HG03342 (cell line): ENCODE measurements around the gene TRANK1.

Source experiments
- ATAC-seq: cut with Tn5 transposase; IDR thresholded peaks from one replicate; pipeline ENCODE4 v1.9.1; 2021; ENCODE audit warnings: mild to moderate bottlenecking, moderate library complexity; ENCODE audit not compliant: unreplicated experiment

The TRANK1 gene

DNA sequence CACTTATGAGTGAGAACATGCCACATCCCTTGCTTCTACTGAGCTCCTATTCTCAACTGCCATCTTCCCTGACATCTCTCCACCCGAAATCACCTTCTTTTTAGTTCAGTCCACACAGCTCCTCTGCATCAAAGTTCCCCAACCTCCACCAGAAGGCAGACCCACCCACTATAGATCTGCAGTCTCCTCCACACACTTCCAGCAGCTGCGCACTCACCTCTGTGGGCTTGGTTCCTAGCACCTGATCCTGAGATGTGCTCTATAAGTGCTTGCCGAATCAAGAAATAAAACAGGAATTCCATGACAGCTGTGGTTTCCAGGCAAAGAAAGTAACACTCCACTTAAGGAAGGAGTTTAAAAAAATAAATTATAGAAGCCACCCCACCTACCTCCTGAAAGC, 85.4 kb downstream of the TRANK1 start:
- no peak for ATAC-seq

DNA sequence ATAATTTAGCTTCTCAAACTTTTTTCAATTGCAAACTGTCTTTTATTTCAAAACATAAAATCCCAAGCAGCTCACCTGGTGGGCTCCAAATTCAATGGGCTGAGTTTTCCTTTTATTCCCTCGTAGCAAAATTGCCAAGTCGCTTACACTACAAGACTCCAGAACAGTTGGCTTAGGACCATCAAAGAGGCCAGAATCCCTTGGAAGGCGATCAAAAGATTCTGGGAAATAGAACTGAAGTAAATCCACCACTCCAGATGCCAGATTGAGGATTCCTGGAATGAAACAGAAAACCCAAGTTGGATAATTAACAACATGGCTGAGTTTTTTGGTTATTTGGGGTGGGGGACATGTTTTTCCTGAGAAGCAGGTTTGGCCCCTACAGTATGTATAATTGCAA, 92.8 kb downstream of the TRANK1 start:
- ATAC-seq: no peak

DNA sequence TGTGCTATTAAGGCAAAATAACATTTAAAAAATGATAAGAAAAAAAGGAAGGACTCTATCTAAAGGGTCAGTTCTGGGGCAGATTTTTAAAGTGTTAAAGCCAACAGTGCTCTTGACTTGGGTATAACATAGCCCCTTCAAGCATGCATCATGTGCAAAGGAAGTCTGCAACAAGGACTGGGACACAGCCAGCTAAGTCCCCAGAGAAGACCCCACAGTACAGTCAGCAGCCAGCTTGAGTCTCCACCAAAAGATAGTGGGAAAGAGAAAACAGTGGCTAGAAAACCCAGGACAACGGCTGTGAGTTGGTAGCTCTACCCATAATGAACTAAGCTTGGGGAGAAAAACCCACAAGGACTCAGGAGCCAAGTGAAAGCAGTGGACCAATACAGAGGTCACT, 94.1 kb downstream of the TRANK1 start:
- no peak for ATAC-seq

- ATAC-seq: no peak
Observed at GRCh38 chr3:36846406-36846805, 98.4 kb downstream of the TRANK1 start.

- ATAC-seq: peak; percentile 69
Observed at GRCh38 chr3:36843065-36844051, 101.5 kb downstream of the TRANK1 start.

DNA sequence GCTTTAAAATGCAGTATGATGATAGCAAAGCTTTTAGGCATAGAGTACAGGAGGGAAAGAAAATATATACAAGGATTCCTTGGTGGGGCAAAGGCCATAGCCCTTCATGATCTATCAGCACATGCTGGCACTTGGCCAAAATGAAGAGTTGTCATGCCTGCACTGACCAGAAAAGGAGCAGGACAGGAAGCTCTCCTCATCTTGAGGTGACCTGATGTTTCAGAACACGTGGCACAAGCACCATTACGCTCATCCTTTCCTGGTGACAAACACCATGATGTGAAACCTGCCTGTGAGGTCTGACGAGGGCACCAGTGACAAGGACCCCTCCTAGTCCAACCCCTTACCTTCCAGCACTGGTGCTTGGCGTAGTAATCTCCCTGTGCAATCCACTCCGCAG, 102.6 kb downstream of the TRANK1 start:
- no peak for ATAC-seq

- ATAC-seq: no peak
Observed at GRCh38 chr3:36840453-36840921, 104.4 kb downstream of the TRANK1 start.

- ATAC-seq: no peak
Observed at GRCh38 chr3:36837089-36837488, 107.8 kb downstream of the TRANK1 start.

- no peak for ATAC-seq
Observed at GRCh38 chr3:36833160-36833814, 111.6 kb downstream of the TRANK1 start.

GRCh38 chr3:36832406-36832805, 112.4 kb downstream of the TRANK1 start:
- ATAC-seq: no peak

DNA sequence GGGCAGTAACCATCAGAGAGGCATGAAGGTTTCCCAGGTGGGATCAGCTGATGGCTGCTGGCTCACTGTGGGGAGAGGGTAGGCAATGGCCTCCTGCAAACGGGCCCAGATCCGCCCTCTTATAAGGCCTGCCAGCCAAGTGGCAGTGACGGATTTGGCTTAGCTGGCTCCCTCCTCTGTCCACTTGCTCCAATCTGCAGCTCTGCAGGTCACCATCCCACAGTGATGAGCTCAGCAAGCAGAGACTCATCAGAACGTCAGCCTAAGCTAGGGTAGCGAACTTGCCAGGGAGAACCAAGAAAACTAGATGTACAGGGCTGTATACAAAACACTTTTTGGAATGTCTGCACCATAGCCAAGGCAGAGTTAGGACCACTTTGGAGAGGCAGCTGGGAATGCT, 117.7 kb downstream of the TRANK1 start:
- no peak for ATAC-seq

DNA sequence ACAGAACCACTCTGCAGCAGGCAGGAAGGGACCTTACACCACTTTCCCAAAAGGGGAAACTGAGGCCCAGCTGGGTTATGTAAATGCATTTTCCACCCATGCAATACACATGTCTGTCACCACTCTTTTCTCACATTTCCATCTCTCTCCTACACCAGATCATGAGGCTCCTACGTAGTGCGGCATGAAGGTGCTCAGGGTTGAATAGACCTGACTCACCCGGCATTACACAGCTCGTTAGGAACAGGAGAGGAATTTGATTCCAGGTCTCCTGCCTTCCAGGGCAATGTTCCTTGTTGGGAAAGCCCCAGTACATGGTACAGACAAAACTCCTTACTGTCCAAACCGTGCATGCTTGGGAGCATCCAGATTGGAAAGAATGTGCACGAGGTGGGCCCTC, 118.6 kb downstream of the TRANK1 start:
- ATAC-seq: no peak

DNA sequence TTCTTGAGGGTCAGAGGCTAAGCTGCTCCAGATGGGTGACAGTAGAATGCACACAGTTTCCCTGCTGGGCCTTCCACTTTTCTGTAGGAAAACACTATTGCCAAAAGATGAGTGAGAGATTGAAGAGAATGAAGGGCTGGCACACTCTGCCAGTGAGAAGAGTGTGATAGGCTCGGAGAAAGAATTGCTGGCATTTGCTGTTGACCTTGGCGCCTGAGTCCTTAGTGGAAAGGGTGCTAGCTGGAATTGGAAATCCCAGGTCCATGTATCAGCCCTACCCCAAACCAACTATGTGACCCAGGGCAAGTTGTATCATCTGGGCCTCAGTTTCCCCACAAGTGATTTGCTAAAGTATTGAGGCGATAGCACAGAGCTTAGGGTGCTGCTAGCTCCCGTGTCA, 120.4 kb downstream of the TRANK1 start:
- ATAC-seq: no peak

DNA sequence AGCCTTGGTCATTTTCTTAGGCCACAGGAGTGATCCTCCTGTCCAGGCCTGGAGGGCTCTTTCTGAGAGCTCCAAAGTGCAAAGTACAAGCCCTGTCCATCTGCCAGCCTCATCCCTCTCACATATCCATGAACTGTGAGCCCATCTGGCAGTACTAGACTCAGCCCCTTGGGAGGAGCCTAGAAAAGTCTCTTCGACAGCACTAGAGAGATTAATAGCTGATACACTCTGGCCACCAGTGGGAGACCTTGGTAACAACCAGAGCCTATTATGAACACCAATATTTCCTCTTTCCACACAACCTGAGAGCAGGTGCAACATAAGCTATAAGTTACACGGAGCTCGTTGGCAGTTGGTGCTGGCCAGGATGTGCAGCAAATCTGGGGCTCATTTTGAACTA, 121.0 kb downstream of the TRANK1 start:
- ATAC-seq: no peak

- ATAC-seq: no peak
Observed at GRCh38 chr3:36820083-36820482, 124.8 kb downstream of the TRANK1 start.

DNA sequence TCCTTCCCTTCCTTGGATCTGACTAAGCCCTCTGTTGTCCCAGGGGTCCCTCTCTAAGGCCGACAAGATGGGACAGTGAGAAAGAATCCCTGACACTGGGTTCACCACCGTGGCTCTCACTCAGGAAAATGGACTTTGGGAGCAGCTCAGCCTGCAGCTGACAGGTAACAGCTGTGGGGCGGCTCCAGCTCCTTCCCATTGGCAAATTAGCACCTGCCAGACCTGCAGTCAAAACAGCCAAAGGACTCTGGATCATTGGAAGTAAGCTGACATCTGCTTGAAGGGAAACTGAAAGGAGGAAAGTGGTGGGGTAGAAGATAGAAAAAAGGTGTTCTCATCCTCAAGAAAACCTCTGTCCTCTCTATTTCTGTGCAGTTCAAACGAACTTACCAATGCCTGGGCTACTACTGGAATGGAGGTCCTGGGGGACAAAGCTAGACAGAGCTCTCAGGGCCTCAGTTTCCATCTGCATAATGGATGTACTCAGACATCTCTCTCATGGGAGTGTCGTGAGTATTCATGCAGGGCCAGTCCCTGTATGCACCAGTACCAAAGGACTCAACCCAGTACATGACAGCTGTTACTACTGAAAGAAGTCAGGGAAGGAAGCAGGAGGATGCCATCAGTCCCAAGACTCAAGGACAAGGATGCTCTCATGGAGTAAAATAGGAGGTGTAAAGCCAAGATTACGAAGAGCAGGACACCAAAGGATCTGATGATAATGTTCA, 126.9 kb downstream of the TRANK1 start:
- ATAC-seq: no peak

DNA sequence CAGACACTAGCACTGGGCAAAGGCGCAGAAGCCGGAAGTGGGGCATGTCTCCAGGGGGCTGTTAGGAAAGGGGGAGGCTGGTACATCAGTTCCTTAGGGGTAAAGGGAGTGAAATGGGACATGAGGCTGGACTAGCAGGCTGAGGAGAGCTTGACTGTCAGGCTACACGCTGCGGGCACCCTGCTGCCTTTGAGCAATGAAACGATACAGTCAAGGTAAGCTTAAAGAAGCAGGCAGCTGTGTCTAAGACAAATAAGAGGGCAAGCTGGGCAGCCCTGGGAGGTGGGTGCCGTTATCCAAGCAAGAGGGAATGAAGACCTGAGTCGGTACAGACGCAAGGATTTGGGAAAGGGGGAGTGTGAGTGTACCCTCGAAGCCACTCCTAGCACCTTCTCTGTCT, 129.5 kb downstream of the TRANK1 start:
- ATAC-seq: no peak

- no peak for ATAC-seq
Observed at GRCh38 chr3:36814776-36815175, 130.1 kb downstream of the TRANK1 start.

DNA sequence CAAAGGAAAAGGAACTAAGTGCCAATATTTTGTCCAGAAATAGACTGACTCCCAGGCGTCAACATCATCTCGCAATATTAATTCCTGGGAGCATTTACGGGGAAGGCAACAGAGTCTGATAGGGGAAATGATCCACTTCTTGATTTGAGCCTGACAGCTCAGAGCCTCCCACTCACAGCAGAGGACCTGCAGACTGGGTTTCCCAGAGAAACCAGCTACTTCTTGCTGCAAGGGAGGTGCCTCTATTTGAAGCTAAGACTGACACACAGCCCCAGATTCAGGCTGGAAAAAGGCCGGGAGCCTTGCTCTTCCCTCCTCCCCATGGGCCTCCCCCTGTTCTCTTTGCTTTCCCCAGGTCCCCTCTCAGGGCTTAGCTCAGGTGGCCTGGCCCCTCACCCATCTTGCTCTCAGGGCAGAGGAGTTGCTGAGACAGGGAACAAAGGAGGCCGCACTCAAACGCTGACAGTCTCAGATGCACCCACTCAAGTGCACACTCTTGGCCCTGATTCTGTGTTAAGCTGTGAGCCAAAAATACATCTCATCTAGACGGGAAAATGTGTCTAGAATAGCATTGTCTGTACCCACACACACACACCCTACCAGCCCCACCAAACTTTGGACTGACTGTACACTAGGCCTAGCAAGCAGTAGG, 130.7 kb downstream of the TRANK1 start:
- ATAC-seq: no peak

- ATAC-seq: no peak
Observed at GRCh38 chr3:36813305-36813704, 131.5 kb downstream of the TRANK1 start.

DNA sequence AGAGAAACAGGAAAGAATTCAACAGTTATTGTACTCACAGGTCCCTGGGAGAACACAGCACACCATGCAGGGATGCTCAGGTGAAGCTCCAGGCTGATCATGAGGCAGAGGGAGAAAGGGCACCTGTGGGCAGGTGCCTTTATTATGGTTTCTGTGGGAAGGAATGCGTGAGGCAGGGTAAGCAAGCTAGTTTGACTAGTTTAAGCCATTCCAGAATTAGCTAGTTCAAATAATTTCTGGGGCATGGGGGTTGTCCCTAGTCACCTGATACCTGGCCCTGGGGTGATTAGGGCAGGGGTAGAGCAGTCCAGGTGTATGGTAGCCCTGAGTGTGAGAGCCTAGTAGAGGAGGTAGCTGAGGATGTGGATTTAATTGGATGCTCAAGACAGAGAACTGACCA, 132.6 kb downstream of the TRANK1 start:
- no peak for ATAC-seq
